ENCODE measurements around the gene SKA3.
A peak's percentile ranks its signal among the peaks of the same experiment; 100 is the strongest.
"Not testable (repeated sequence)": the region's sequence is repeated elsewhere in the genome, so short reads cannot be mapped to it uniquely, and the experiment has no call there.

The SKA3 gene

GRCh38 chr13:21152251-21152899, 24.0 kb downstream of the SKA3 start:
- H3K27me3 ChIP-seq (ENCODE audit: control insufficient read depth, insufficient read depth, low read length) = no peaks in the 10 kb centered on the region
- H3K4me1 ChIP-seq (ENCODE audit: control insufficient read depth, low read depth, low read length) = peaks cover 7% of the 10 kb centered on the region
- no peak overlapping the region for H3K4me3 ChIP-seq (ENCODE audit: low read length)
- H3K9ac ChIP-seq (ENCODE audit: low read length) = no peak overlapping the region
- H3K27ac ChIP-seq (ENCODE audit: low read length) = peak overlapping the region; percentile 10
- H3K9me3 ChIP-seq (ENCODE audit: control insufficient read depth, low read depth, low read length) = no peaks in the 10 kb centered on the region
- peaks cover 40% of the 10 kb centered on the region for H3K36me3 ChIP-seq (ENCODE audit: control insufficient read depth, low read depth, low read length)

GRCh38 chr13:21150013-21150412, 26.3 kb downstream of the SKA3 start:
- H3K27me3 ChIP-seq (ENCODE audit: control insufficient read depth, insufficient read depth, low read length) = no peaks in the 10 kb centered on the region
- peaks cover 7% of the 10 kb centered on the region for H3K4me1 ChIP-seq (ENCODE audit: control insufficient read depth, low read depth, low read length)
- H3K27ac ChIP-seq (ENCODE audit: low read length) = no peak overlapping the region
- H3K9me3 ChIP-seq (ENCODE audit: control insufficient read depth, low read depth, low read length) = no peaks in the 10 kb centered on the region
- H3K36me3 ChIP-seq (ENCODE audit: control insufficient read depth, low read depth, low read length) = peaks cover 44% of the 10 kb centered on the region
- no peak overlapping the region for H3K9ac ChIP-seq (ENCODE audit: low read length)
- no peak overlapping the region for H3K4me3 ChIP-seq (ENCODE audit: low read length)

GRCh38 chr13:21149568-21149967, 26.8 kb downstream of the SKA3 start:
- H3K4me3 ChIP-seq (ENCODE audit: low read length) = no peak overlapping the region
- peaks cover 7% of the 10 kb centered on the region for H3K4me1 ChIP-seq (ENCODE audit: control insufficient read depth, low read depth, low read length)
- H3K9me3 ChIP-seq (ENCODE audit: control insufficient read depth, low read depth, low read length) = no peaks in the 10 kb centered on the region
- H3K9ac ChIP-seq (ENCODE audit: low read length) = no peak overlapping the region
- H3K36me3 ChIP-seq (ENCODE audit: control insufficient read depth, low read depth, low read length) = peaks cover 44% of the 10 kb centered on the region
- H3K27ac ChIP-seq (ENCODE audit: low read length) = no peak overlapping the region
- H3K27me3 ChIP-seq (ENCODE audit: control insufficient read depth, insufficient read depth, low read length) = no peaks in the 10 kb centered on the region

DNA sequence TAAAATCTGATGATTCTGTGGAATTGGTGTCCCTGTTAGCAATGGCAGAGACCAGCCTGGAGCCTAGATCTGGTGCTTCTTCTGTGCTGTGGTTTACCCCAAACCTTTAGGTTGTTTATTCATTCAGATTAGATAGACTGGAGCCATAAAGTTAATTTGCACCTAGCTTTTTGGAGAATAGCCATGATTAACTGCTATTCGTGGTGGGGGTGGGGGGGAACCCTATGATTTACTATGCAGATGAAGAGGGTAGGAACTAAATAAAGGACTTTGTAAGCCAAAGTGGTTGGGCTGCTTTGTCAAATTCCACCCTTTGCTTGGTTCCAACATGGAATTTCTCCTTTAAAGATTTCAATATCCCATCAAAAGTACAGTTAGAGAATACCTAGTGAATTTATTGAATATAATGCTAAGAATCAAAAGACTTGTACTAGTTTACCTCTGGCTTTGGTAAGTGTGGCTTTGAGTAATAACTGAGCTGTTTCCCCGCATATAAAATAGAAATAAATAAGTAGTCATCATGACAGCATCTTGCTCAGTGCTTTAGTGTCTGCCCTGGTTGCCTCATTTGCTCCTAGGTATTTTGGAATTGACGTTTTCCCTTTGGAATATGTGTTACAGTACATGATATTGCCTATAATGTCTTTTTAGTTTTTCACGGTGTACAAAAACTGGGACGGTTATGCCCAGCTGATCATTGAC, 27.6 kb downstream of the SKA3 start:
- Histone ChIP-seq H3K9ac (ENCODE audit: low read length) (no peak overlapping the region), H3K27me3 (ENCODE audit: control insufficient read depth, insufficient read depth, low read length) (no peaks in the 10 kb centered on the region), H3K36me3 (ENCODE audit: control insufficient read depth, low read depth, low read length) (peaks cover 42% of the 10 kb centered on the region), H3K9me3 (ENCODE audit: control insufficient read depth, low read depth, low read length) (no peaks in the 10 kb centered on the region), H3K4me3 (ENCODE audit: low read length) (no peak overlapping the region), H3K27ac (ENCODE audit: low read length) (no peak overlapping the region), H3K4me1 (ENCODE audit: control insufficient read depth, low read depth, low read length) (peaks cover 7% of the 10 kb centered on the region)

GRCh38 chr13:21147827-21148226, 28.5 kb downstream of the SKA3 start:
- H3K4me1 ChIP-seq (ENCODE audit: control insufficient read depth, low read depth, low read length) = peaks cover 6% of the 10 kb centered on the region
- H3K27ac ChIP-seq (ENCODE audit: low read length) = no peak overlapping the region
- peaks cover 51% of the 10 kb centered on the region for H3K36me3 ChIP-seq (ENCODE audit: control insufficient read depth, low read depth, low read length)
- H3K4me3 ChIP-seq (ENCODE audit: low read length) = no peak overlapping the region
- no peak overlapping the region for H3K9ac ChIP-seq (ENCODE audit: low read length)
- H3K27me3 ChIP-seq (ENCODE audit: control insufficient read depth, insufficient read depth, low read length) = no peaks in the 10 kb centered on the region
- no peaks in the 10 kb centered on the region for H3K9me3 ChIP-seq (ENCODE audit: control insufficient read depth, low read depth, low read length)

- H3K9ac ChIP-seq (ENCODE audit: low read length) = no peak overlapping the region
- no peaks in the 10 kb centered on the region for H3K27me3 ChIP-seq (ENCODE audit: control insufficient read depth, insufficient read depth, low read length)
- H3K36me3 ChIP-seq (ENCODE audit: control insufficient read depth, low read depth, low read length) = peaks cover 49% of the 10 kb centered on the region
- H3K4me3 ChIP-seq (ENCODE audit: low read length) = peak overlapping the region; percentile 8
- peaks cover 8% of the 10 kb centered on the region for H3K4me1 ChIP-seq (ENCODE audit: control insufficient read depth, low read depth, low read length)
- H3K27ac ChIP-seq (ENCODE audit: low read length) = no peak overlapping the region
- H3K9me3 ChIP-seq (ENCODE audit: control insufficient read depth, low read depth, low read length) = no peaks in the 10 kb centered on the region
These were observed 33.6 kb downstream of the SKA3 start for GRCh38 chr13:21142766-21143165.

GRCh38 chr13:21139374-21139773, 37.0 kb downstream of the SKA3 start:
- H3K27me3 ChIP-seq (ENCODE audit: control insufficient read depth, insufficient read depth, low read length) = no peaks in the 10 kb centered on the region

GRCh38 chr13:21138561-21138960, 37.8 kb downstream of the SKA3 start:
- peaks cover 12% of the 10 kb centered on the region for H3K36me3 ChIP-seq (ENCODE audit: control insufficient read depth, low read depth, low read length)
- H3K9ac ChIP-seq (ENCODE audit: low read length) = no peak overlapping the region
- H3K27me3 ChIP-seq (ENCODE audit: control insufficient read depth, insufficient read depth, low read length) = no peaks in the 10 kb centered on the region
- no peaks in the 10 kb centered on the region for H3K9me3 ChIP-seq (ENCODE audit: control insufficient read depth, low read depth, low read length)
- no peak overlapping the region for H3K4me3 ChIP-seq (ENCODE audit: low read length)
- no peak overlapping the region for H3K27ac ChIP-seq (ENCODE audit: low read length)
- peaks cover 14% of the 10 kb centered on the region for H3K4me1 ChIP-seq (ENCODE audit: control insufficient read depth, low read depth, low read length)

More at GRCh38 chr13:21139374-21139773, 37.0 kb downstream of the SKA3 start:
- peak overlapping the region; percentile 90 for H3K9ac ChIP-seq (ENCODE audit: low read length)
- H3K4me3 ChIP-seq (ENCODE audit: low read length) = peak overlapping the region; percentile 98
- H3K9me3 ChIP-seq (ENCODE audit: control insufficient read depth, low read depth, low read length) = no peaks in the 10 kb centered on the region
- peaks cover 18% of the 10 kb centered on the region for H3K36me3 ChIP-seq (ENCODE audit: control insufficient read depth, low read depth, low read length)
- peaks cover 14% of the 10 kb centered on the region for H3K4me1 ChIP-seq (ENCODE audit: control insufficient read depth, low read depth, low read length)
- no peak overlapping the region for H3K27ac ChIP-seq (ENCODE audit: low read length)

- Histone ChIP-seq H3K4me1 (ENCODE audit: control insufficient read depth, low read depth, low read length) (peaks cover 14% of the 10 kb centered on the region), H3K27me3 (ENCODE audit: control insufficient read depth, insufficient read depth, low read length) (no peaks in the 10 kb centered on the region), H3K9ac (ENCODE audit: low read length) (no peak overlapping the region), H3K9me3 (ENCODE audit: control insufficient read depth, low read depth, low read length) (no peaks in the 10 kb centered on the region), H3K4me3 (ENCODE audit: low read length) (no peak overlapping the region), H3K27ac (ENCODE audit: low read length) (no peak overlapping the region), H3K36me3 (ENCODE audit: control insufficient read depth, low read depth, low read length) (peaks cover 4% of the 10 kb centered on the region)
These were observed 38.7 kb downstream of the SKA3 start for GRCh38 chr13:21137696-21138095.

DNA sequence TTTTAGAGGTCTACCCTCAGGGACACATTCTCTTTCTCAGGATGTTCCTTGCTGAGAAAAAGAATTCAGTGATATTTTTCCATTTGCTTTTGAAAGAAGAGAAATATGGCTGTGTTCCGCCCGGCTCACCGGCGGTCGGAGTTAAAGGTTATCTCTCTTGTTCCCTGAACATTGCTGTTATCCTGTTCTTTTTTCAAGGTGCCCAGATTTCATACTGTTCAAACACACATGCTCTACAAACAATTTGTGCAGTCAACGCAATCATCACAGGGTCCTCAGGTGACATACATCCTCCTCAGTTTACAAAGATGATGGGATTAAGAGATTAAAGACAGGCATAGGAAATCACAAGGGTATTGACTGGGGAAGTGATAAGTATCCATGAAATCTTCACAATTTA, 40.5 kb downstream of the SKA3 start:
- H3K36me3 ChIP-seq (ENCODE audit: control insufficient read depth, low read depth, low read length); H3K9me3 ChIP-seq (ENCODE audit: control insufficient read depth, low read depth, low read length); H3K9ac ChIP-seq (ENCODE audit: low read length); H3K27me3 ChIP-seq (ENCODE audit: control insufficient read depth, insufficient read depth, low read length); H3K4me3 ChIP-seq (ENCODE audit: low read length); H3K27ac ChIP-seq (ENCODE audit: low read length); H3K4me1 ChIP-seq (ENCODE audit: control insufficient read depth, low read depth, low read length): not testable (repeated sequence)

- no peak overlapping the region for H3K4me3 ChIP-seq (ENCODE audit: low read length)
- no peaks in the 10 kb centered on the region for H3K27me3 ChIP-seq (ENCODE audit: control insufficient read depth, insufficient read depth, low read length)
- no peak overlapping the region for H3K9ac ChIP-seq (ENCODE audit: low read length)
- peaks cover 6% of the 10 kb centered on the region for H3K4me1 ChIP-seq (ENCODE audit: control insufficient read depth, low read depth, low read length)
- H3K9me3 ChIP-seq (ENCODE audit: control insufficient read depth, low read depth, low read length) = no peaks in the 10 kb centered on the region
- no peak overlapping the region for H3K27ac ChIP-seq (ENCODE audit: low read length)
- H3K36me3 ChIP-seq (ENCODE audit: control insufficient read depth, low read depth, low read length) = no peaks in the 10 kb centered on the region
These were observed 41.9 kb downstream of the SKA3 start for GRCh38 chr13:21134475-21134874.

- no peak overlapping the region for H3K9ac ChIP-seq (ENCODE audit: low read length)
- no peak overlapping the region for H3K4me3 ChIP-seq (ENCODE audit: low read length)
These were observed 43.3 kb downstream of the SKA3 start for GRCh38 chr13:21133077-21133476.

More at GRCh38 chr13:21133077-21133476, 43.3 kb downstream of the SKA3 start:
- peaks cover 5% of the 10 kb centered on the region for H3K4me1 ChIP-seq (ENCODE audit: control insufficient read depth, low read depth, low read length)
- H3K27ac ChIP-seq (ENCODE audit: low read length) = no peak overlapping the region
- no peaks in the 10 kb centered on the region for H3K9me3 ChIP-seq (ENCODE audit: control insufficient read depth, low read depth, low read length)
- H3K27me3 ChIP-seq (ENCODE audit: control insufficient read depth, insufficient read depth, low read length) = no peaks in the 10 kb centered on the region
- no peaks in the 10 kb centered on the region for H3K36me3 ChIP-seq (ENCODE audit: control insufficient read depth, low read depth, low read length)

Measured in iPS-18a (cell line).